Uterus (tissue), 2 donors: Measurements from ENCODE around the gene TCF12.

Experiments used
- CTCF ChIP-seq, 4 experiments: fragments of 200-600 bp in 2 of 4; fragments of 450-650 bp in 2 of 4; sonication (generic) in 2 of 4; IDR thresholded peaks; one replicate each; pipeline ENCODE4 v1.5.1; 2016 to 2019; ENCODE audit warnings: antibody characterized with exemption in 4 of 4, mild to moderate bottlenecking in 2 of 4, moderate library complexity in 1 of 4
- POLR2A ChIP-seq, 2 donors: fragments of 450-650 bp; IDR thresholded peaks; one replicate each; pipeline ENCODE4 v1.6.1; 2016; ENCODE audit warnings: antibody characterized with exemption in 2 of 2, mild to moderate bottlenecking in 1 of 2, moderate library complexity in 1 of 2

- TF ChIP-seq CTCF (IDR thresholded peaks at IDR 0.05) (no peak), POLR2A (IDR thresholded peaks at IDR 0.05) (no peak)
Observed at GRCh38 chr15:56969265-56969895, 50.9 kb downstream of the TCF12 start.
